CD4-positive, alpha-beta T cell treated with Interferon alpha-2 for 1 hour (primary cell): ENCODE measurements around the gene CD6.
A peak's percentile ranks its signal among the peaks of the same experiment; 100 is the strongest.

Source experiments
- DNase-seq, 2 donors: peaks; one replicate each; pipeline ENCODE4 v3.0.0-alpha.2; 2020 to 2022

CD6 gene

GRCh38 chr11:60987577-60988277, 16.2 kb downstream of the CD6 start:
- peak; percentile 39 to 66 for DNase-seq

- DNase-seq = no peak
Observed at GRCh38 chr11:60988658-60989057, 17.2 kb downstream of the CD6 start.

DNA sequence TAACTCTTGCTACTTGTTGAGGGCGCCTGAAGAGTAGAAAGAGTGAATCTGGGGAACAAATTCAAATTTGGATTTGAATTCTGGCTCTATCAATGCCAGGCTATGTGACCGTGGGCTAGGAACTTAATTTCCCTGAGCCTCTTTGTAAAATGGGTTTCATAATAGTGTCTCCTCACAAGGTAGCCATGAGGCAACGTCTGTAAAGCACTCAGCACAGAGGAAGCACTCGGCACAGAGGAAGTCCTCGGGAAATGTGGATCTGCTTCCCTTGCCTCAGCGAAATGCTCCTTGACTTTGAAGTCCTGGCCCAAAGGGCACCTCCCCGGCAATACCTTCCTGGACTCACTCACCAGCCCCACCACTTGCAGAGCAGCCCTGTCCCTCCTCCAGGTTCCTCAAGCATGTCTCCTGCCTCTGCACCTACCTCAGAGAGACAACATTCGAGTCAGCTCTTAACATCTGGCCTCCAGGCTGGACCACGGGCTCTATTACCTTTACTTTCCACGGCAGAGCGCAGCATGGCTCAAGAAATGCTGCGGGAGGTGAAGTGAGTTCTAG, 17.7 kb downstream of the CD6 start:
- DNase-seq = no peak

DNA sequence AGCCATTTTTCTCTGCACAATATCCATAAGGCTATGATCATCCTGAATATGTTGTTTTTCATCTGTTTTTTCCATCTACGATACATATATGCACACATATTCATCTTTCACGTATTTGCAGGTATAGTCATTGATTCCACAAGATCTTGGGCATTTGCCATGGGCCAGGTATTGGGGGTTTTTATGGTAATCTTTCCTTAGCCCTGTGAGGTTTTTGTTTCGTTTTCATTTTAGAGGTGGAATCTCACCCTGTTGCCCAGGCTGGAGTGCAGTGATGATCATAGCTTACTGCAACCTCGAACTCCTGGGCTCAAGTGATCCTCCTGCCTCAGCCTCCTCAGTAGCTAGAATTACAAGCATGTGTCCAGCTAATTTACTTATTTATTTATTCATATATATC, 20.0 kb downstream of the CD6 start:
- DNase-seq = peak in 1 of 2 donors; percentile 55

- no peak for DNase-seq
Observed at GRCh38 chr11:60992842-60993409, 21.4 kb downstream of the CD6 start.

- no peak for DNase-seq
Observed at GRCh38 chr11:60993615-60994014, 22.1 kb downstream of the CD6 start.

GRCh38 chr11:60994541-60995080, 23.1 kb downstream of the CD6 start:
- no peak for DNase-seq

- DNase-seq = no peak
Observed at GRCh38 chr11:60995798-60996197, 24.3 kb downstream of the CD6 start.

DNA sequence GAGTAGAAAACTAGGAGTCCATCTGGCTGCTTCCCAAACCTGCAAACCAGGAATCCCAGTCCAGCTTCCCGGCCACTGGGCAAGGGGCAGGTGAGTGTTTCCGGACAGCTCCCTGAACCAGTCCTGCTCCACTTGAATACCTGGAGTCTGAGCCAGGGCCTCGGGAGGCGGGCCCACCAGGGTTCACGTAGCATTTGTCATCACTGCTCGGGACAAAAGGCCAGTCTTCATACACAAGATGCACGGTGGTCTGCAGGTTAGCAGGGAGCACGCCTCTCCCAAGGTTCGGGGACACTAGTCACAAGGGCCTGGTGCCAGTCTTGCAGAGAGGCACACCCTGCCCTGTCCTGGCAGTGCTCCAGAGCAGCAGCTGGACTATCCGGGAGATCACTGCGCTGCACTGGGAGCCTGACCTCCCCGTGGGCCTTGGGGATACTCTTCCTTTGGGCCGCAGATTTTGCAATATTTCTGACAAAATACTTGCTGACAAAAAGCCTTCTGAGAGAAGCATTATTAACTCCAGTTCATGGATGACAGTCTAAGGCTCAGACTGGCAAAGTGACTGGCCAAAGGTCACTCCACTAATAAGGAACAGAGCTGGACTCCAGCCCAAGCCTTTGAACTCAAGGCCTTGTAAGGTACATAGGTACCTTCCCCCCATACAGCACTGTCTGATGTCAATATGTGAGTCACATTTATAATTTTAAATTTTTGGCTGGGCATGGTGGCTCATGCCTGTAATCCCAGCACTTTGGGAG, 25.1 kb downstream of the CD6 start:
- no peak for DNase-seq

DNA sequence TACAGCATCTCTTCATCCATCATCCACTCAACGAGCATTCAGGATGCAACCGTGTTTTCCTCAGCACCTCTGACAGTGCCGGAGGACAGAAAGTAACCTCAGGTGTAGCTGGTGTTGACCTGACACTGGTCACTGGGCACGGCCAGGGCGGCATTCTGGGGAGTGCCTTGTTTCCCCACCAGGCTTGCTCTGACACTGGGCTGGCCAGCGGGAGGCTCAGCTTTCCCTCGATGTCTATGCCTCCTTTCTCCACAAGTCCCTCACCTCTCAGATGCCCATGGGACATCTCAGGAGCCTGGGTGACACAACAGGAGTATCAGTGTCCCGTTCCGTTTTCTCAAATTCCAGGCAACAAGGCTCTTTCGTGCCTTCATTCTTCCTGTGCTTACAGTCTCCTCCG, 28.9 kb downstream of the CD6 start:
- DNase-seq = no peak

DNA sequence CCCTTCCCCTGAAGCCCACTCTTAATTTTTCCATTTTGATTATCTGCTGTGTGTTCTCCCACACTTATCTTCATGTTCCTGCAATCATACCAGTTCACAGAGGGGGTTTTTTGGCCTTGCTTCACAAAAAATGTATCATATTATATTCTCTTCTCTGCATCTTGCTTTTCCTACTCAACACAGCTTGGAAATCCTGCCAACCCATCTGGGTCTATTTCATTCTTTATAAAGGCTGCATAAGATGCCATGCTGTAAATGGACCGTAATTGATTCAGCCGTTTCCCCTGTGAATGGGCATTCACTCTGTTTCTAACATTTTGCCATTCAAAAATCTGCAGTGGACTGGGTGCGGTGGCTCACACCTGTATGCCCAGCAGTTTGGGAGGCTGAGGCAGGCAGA, 30.5 kb downstream of the CD6 start:
- no peak for DNase-seq

- no peak for DNase-seq
Observed at GRCh38 chr11:61002598-61002997, 31.1 kb downstream of the CD6 start.

- DNase-seq = peak in 1 of 2 donors; percentile 50
Observed at GRCh38 chr11:61004180-61004611, 32.7 kb downstream of the CD6 start.

- peak in 1 of 2 donors; percentile 52 for DNase-seq
Observed at GRCh38 chr11:61004761-61005181, 33.3 kb downstream of the CD6 start.

GRCh38 chr11:61007383-61007955, 36.0 kb downstream of the CD6 start:
- no peak for DNase-seq

- no peak for DNase-seq
Observed at GRCh38 chr11:61007956-61008896, 36.7 kb downstream of the CD6 start.

DNA sequence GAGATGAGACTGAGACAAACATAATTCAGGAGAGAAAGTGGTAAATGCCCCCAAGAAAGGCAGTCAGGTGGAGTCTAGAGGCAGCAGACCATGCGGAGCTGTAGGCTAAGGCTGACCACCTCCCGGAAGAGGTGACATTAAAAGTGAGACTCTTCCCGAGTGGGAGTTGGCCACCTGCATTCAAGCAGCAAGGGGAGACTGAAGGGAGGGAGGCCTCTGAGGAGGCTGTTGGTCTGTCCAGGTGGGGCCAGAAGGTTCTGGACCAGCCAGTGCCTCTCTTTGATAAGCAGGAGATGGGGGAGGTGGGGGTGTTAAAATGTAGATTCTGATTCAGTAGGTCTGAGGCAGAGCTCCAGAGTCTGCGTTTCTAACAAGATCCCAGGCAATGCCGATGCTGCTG, 37.5 kb downstream of the CD6 start:
- no peak for DNase-seq

- no peak for DNase-seq
Observed at GRCh38 chr11:61009392-61010275, 38.2 kb downstream of the CD6 start.

GRCh38 chr11:61010466-61011228, 39.2 kb downstream of the CD6 start:
- DNase-seq = no peak
